SK-N-DZ (cell line): Measurements from ENCODE around the gene STX16.
A peak's percentile ranks its signal among the peaks of the same experiment; 100 is the strongest.
"Not testable (repeated sequence)": the region's sequence is repeated elsewhere in the genome, so short reads cannot be mapped to it uniquely, and the experiment has no call there.

ENCODE experiments used
- DNase-seq: peaks from one replicate; pipeline ENCODE4 v3.0.0-alpha.2; 2015; ENCODE audit warnings: low spot score

The STX16 gene

GRCh38 chr20:58721951-58722778, 71.1 kb downstream of the STX16 start:
- no peak for DNase-seq

GRCh38 chr20:58722877-58723627, 72.0 kb downstream of the STX16 start:
- no peak for DNase-seq

- DNase-seq, result peak; percentile 9
Measured at GRCh38 chr20:58723628-58723984, 72.5 kb downstream of the STX16 start.

- DNase-seq, result not testable (repeated sequence)
Measured at GRCh38 chr20:58726156-58726555, 75.1 kb downstream of the STX16 start.
